ENCODE measurements around the gene STYXL1.

Gene STYXL1

GRCh38 chr7:75984130-75985008, 63.4 kb downstream of the STYXL1 start:
- no peak overlapping the region for H2AFZ ChIP-seq (ENCODE audit: low read depth, low read length)
- TF ChIP-seq EZH2 (IDR thresholded peaks at IDR 0.05; ENCODE audit: borderline replicate concordance, low read depth, low read length, severe bottlenecking) = no peak
- TF ChIP-seq CTCF (IDR thresholded peaks at IDR 0.05; ENCODE audit: borderline replicate concordance, extremely low read depth, low read length, poor library complexity, severe bottlenecking) = no peak
- no peak for DNase-seq
- no peak overlapping the region for H3K9ac ChIP-seq (ENCODE audit: low read depth, low read length)
- H3K4me2 ChIP-seq (ENCODE audit: insufficient read depth, low read length) = no peak overlapping the region
- no peaks in the 10 kb centered on the region for H3K4me1 ChIP-seq (ENCODE audit: insufficient read depth, low read length)
- H3K36me3 ChIP-seq (ENCODE audit: insufficient read depth, low read length) = peaks cover 43% of the 10 kb centered on the region
- H3K4me3 ChIP-seq (ENCODE audit: low read depth in 1 of 2, low read length in 2 of 2) = no peak overlapping the region
- H3K27ac ChIP-seq (ENCODE audit: low read length) = no peak overlapping the region
- H3K79me2 ChIP-seq (ENCODE audit: insufficient read depth, low read length) = no peaks in the 10 kb centered on the region
- no peak for ATAC-seq (ENCODE audit: insufficient read depth, low read depth)
- H3K9me3 ChIP-seq (ENCODE audit: insufficient read depth, low read length, severe bottlenecking) = no peaks in the 10 kb centered on the region
- H4K20me1 ChIP-seq (ENCODE audit: insufficient read depth, low read length) = no peaks in the 10 kb centered on the region; the same call in 1 of the 2 replicates
- H3K27me3 ChIP-seq (ENCODE audit: insufficient read depth, low read length, poor library complexity) = no peaks in the 10 kb centered on the region

- Histone ChIP-seq H3K36me3 (ENCODE audit: insufficient read depth, low read length) (peaks cover 43% of the 10 kb centered on the region), H3K27me3 (ENCODE audit: insufficient read depth, low read length, poor library complexity) (no peaks in the 10 kb centered on the region), H3K27ac (ENCODE audit: low read length) (no peak overlapping the region), H3K4me3 (ENCODE audit: low read depth in 1 of 2, low read length in 2 of 2) (no peak overlapping the region), H3K9ac (ENCODE audit: low read depth, low read length) (no peak overlapping the region), H3K9me3 (ENCODE audit: insufficient read depth, low read length, severe bottlenecking) (no peaks in the 10 kb centered on the region), H3K79me2 (ENCODE audit: insufficient read depth, low read length) (no peaks in the 10 kb centered on the region), H3K4me2 (ENCODE audit: insufficient read depth, low read length) (no peak overlapping the region), H4K20me1 (ENCODE audit: insufficient read depth, low read length) (no peaks in the 10 kb centered on the region; the same call in 1 of the 2 replicates), H3K4me1 (ENCODE audit: insufficient read depth, low read length) (no peaks in the 10 kb centered on the region), H2AFZ (ENCODE audit: low read depth, low read length) (no peak overlapping the region)
- TF ChIP-seq CTCF (IDR thresholded peaks at IDR 0.05; ENCODE audit: borderline replicate concordance, extremely low read depth, low read length, poor library complexity, severe bottlenecking) (no peak), EZH2 (IDR thresholded peaks at IDR 0.05; ENCODE audit: borderline replicate concordance, low read depth, low read length, severe bottlenecking) (no peak)
- DNase-seq (no peak), ATAC-seq (ENCODE audit: insufficient read depth, low read depth) (no peak)
These were observed 64.2 kb downstream of the STYXL1 start for GRCh38 chr7:75983471-75984129.

- H3K4me3 ChIP-seq (ENCODE audit: low read depth in 1 of 2, low read length in 2 of 2) = no peak overlapping the region
- H3K4me1 ChIP-seq (ENCODE audit: insufficient read depth, low read length) = no peaks in the 10 kb centered on the region
- no peak for DNase-seq
- no peak for ATAC-seq (ENCODE audit: insufficient read depth, low read depth)
- no peaks in the 10 kb centered on the region for H3K9me3 ChIP-seq (ENCODE audit: insufficient read depth, low read length, severe bottlenecking)
- no peaks in the 10 kb centered on the region for H3K79me2 ChIP-seq (ENCODE audit: insufficient read depth, low read length)
- H3K27ac ChIP-seq (ENCODE audit: low read length) = no peak overlapping the region
- H2AFZ ChIP-seq (ENCODE audit: low read depth, low read length) = no peak overlapping the region
- no peak overlapping the region for H3K9ac ChIP-seq (ENCODE audit: low read depth, low read length)
- no peaks in the 10 kb centered on the region for H3K27me3 ChIP-seq (ENCODE audit: insufficient read depth, low read length, poor library complexity)
- TF ChIP-seq EZH2 (IDR thresholded peaks at IDR 0.05; ENCODE audit: borderline replicate concordance, low read depth, low read length, severe bottlenecking) (no peak), CTCF (IDR thresholded peaks at IDR 0.05; ENCODE audit: borderline replicate concordance, extremely low read depth, low read length, poor library complexity, severe bottlenecking) (no peak)
- peaks cover 40% of the 10 kb centered on the region for H3K36me3 ChIP-seq (ENCODE audit: insufficient read depth, low read length)
- H3K4me2 ChIP-seq (ENCODE audit: insufficient read depth, low read length) = no peak overlapping the region
- no peaks in the 10 kb centered on the region; the same call in 1 of the 2 replicates for H4K20me1 ChIP-seq (ENCODE audit: insufficient read depth, low read length)
These were observed 65.3 kb downstream of the STYXL1 start for GRCh38 chr7:75982306-75983064.
